Suprapubic skin (tissue), 4 donors: Measurements from ENCODE around the gene RPSA.

Source experiments
- POLR2A ChIP-seq, 2 donors: fragments of 450-650 bp; IDR thresholded peaks; one replicate each; pipeline ENCODE4 v1.6.1; 2017; ENCODE audit warnings: antibody characterized with exemption in 2 of 2, mild to moderate bottlenecking in 2 of 2, moderate library complexity in 2 of 2
- POLR2AphosphoS5 ChIP-seq, 3 donors: sonication (generic); formaldehyde crosslinking; IDR thresholded peaks; one replicate each; pipeline ENCODE4 v1.6.1; 2017; ENCODE audit warnings: antibody characterized with exemption in 3 of 3
- TF ChIP-seq, protein P1 (sequence below), 2 donors: fragments of 200-600 bp in 1 of 2; fragments of 450-650 bp in 1 of 2; sonication (generic) in 1 of 2; IDR thresholded peaks; one replicate each; pipeline ENCODE4 v1.5.1; 2016 to 2019; ENCODE audit warnings: antibody characterized with exemption in 2 of 2, mild to moderate bottlenecking in 1 of 2, moderate library complexity in 1 of 2

DNA sequence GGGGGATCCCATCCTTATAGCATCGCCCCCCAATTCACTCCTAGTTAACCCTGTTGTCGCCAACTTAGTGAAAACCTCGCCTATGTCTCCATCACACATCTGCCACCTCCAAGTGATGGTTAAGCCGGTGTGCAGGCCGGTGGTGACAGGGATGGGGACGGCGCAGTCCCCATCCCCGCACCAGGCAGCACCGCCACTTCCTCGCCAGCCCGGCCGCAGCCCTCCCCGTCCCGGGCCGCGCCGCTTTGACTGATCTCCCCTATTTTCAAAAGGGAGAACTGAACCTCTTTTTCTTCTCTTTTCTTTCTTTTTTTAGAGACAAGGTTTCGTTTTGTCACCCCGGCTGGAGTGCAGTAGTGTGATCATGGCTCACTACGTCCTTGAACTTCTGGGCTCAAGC, 49.6 kb downstream of the RPSA start:
- TF ChIP-seq POLR2A (IDR thresholded peaks at IDR 0.05) (no peak), POLR2AphosphoS5 (IDR thresholded peaks at IDR 0.05) (no peak)
- TF ChIP-seq, protein P1, sequence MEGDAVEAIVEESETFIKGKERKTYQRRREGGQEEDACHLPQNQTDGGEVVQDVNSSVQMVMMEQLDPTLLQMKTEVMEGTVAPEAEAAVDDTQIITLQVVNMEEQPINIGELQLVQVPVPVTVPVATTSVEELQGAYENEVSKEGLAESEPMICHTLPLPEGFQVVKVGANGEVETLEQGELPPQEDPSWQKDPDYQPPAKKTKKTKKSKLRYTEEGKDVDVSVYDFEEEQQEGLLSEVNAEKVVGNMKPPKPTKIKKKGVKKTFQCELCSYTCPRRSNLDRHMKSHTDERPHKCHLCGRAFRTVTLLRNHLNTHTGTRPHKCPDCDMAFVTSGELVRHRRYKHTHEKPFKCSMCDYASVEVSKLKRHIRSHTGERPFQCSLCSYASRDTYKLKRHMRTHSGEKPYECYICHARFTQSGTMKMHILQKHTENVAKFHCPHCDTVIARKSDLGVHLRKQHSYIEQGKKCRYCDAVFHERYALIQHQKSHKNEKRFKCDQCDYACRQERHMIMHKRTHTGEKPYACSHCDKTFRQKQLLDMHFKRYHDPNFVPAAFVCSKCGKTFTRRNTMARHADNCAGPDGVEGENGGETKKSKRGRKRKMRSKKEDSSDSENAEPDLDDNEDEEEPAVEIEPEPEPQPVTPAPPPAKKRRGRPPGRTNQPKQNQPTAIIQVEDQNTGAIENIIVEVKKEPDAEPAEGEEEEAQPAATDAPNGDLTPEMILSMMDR (IDR thresholded peaks at IDR 0.05): no peak
